Loucy (cell line): ENCODE results near the gene CKLF.

Experiments used
- H2AFZ ChIP-seq: fragments of 200-600 bp; sonication (generic); 2 replicates; pipeline ENCODE4 v1.6.0; 2016; ENCODE audit warnings: antibody characterized with exemption, mild to moderate bottlenecking, low read length, moderate library complexity
- H3F3A ChIP-seq: fragments of 200-600 bp; 2 replicates; pipeline ENCODE4 v1.6.0; 2016; ENCODE audit warnings: antibody characterized with exemption, low read depth, mild to moderate bottlenecking
- H3K27me3 ChIP-seq: fragments of 200-600 bp; sonication (generic); 2 replicates; pipeline ENCODE4 v1.6.1; 2014; ENCODE audit warnings: low read length, mild to moderate bottlenecking; ENCODE audit not compliant: insufficient read depth, poor library complexity, severe bottlenecking
- H3K36me3 ChIP-seq: fragments of 200-600 bp; sonication (generic); 2 replicates; pipeline ENCODE4 v1.6.1; 2016; ENCODE audit warnings: low read length; ENCODE audit not compliant: insufficient read depth
- H3K4me1 ChIP-seq: fragments of 200-600 bp; sonication (generic); 2 replicates; pipeline ENCODE4 v1.5.1; 2014; ENCODE audit warnings: low read length, mild to moderate bottlenecking; ENCODE audit not compliant: insufficient read depth, poor library complexity, severe bottlenecking
- H3K4me2 ChIP-seq: fragments of 200-600 bp; sonication (generic); 2 replicates; pipeline ENCODE4 v1.6.0; 2014; ENCODE audit warnings: antibody characterized with exemption, low read length, low read depth, mild to moderate bottlenecking; ENCODE audit not compliant: poor library complexity, severe bottlenecking
- H3K4me3 ChIP-seq: fragments of 200-600 bp; sonication (generic); 2 replicates; pipeline ENCODE4 v1.5.1; 2014; ENCODE audit warnings: low read length, mild to moderate bottlenecking, mixed read lengths; ENCODE audit not compliant: poor library complexity, severe bottlenecking
- H3K79me2 ChIP-seq: fragments of 200-600 bp; sonication (generic); 2 replicates; pipeline ENCODE4 v1.6.1; 2014; ENCODE audit warnings: low read length; ENCODE audit not compliant: insufficient read depth
- H3K9ac ChIP-seq: fragments of 200-600 bp; sonication (generic); 2 replicates; pipeline ENCODE4 v1.6.0; 2014; ENCODE audit warnings: mild to moderate bottlenecking, low read depth, low read length, moderate library complexity; ENCODE audit not compliant: poor library complexity, severe bottlenecking
- H3K9me2 ChIP-seq: fragments of 200-600 bp; sonication (generic); replicated peaks from 2 replicates; pipeline ENCODE4 v1.6.1; 2016; ENCODE audit warnings: low read depth, low read length, mixed read lengths
- H3K9me3 ChIP-seq: fragments of 200-600 bp; sonication (generic); 2 replicates; pipeline ENCODE4 v1.6.1; 2014; ENCODE audit warnings: mild to moderate bottlenecking, antibody characterized with exemption, low read length, low read depth; ENCODE audit not compliant: insufficient read depth
- H4K20me1 ChIP-seq: fragments of 200-600 bp; sonication (generic); 2 replicates; pipeline ENCODE4 v1.6.0; 2014; ENCODE audit warnings: antibody characterized with exemption, low read length, mild to moderate bottlenecking; ENCODE audit not compliant: insufficient read depth, poor library complexity, severe bottlenecking
- EZH2phosphoT487 ChIP-seq: fragments of 200-600 bp; IDR thresholded peaks from 2 replicates; pipeline ENCODE4 v1.6.1; 2018; ENCODE audit warnings: antibody characterized with exemption, mild to moderate bottlenecking, moderate library complexity, borderline replicate concordance
- TF ChIP-seq, protein P1 (sequence below): fragments of 200-600 bp; sonication (generic); conservative IDR thresholded peaks from 2 replicates; pipeline ENCODE4 v1.5.1; 2014; ENCODE audit warnings: mild to moderate bottlenecking, antibody characterized with exemption, low read length

The CKLF gene

DNA sequence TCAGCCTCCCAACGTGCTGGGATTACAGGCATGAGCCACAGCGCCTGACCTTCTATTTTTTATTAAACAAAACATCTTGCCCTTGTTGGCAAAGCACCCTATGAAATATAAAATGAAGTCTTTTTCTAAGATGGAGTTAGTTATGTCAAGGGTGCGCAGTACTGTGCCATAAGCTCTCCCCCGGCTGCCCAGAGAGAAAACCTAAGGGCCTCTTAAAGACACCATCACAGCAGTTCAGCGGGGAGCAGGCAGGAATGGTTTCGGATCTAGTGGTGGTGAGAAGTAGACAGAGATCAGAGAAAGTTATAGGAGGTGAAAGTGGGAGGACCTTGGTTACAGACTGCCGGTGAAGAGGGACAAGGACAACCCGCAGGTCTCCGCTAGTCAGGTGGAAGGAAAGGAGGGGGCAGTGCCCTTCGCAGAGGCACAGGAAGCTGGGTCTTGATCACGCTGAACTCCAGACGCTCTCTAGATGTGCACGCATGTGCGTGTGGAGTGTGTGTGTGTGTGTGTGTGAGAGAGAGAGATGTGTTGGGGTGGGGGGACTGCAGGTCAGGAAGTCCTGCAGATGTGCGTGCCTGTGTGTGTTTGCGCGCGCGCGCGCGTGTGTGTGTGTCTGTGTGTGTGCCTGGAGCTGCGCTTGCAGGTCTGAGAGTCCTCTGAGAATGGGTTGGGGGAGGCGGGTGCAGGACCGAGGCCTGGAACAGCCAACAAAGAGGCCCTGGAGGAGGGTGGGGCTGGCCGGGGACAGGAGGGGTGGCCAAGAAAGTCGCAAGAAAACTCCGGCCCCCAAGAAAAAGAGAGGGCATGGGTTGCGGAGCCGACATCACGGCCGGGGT is 51.4 kb downstream of the CKLF start:
- H3K4me3 ChIP-seq = peak overlapping the region; percentile 89
- H3K79me2 ChIP-seq = peaks cover 37% of the 10 kb centered on the region
- peaks cover 38% of the 10 kb centered on the region for H4K20me1 ChIP-seq
- peaks cover 36% of the 10 kb centered on the region for H3K4me1 ChIP-seq
- no peaks in the 10 kb centered on the region for H3K9me2 ChIP-seq
- peaks cover 6% of the 10 kb centered on the region; the same call in 1 of the 2 replicates for H3K9me3 ChIP-seq
- H3K36me3 ChIP-seq = no peaks in the 10 kb centered on the region; the same call in 1 of the 2 replicates
- TF ChIP-seq EZH2phosphoT487 = no peak
- TF ChIP-seq, protein P1, sequence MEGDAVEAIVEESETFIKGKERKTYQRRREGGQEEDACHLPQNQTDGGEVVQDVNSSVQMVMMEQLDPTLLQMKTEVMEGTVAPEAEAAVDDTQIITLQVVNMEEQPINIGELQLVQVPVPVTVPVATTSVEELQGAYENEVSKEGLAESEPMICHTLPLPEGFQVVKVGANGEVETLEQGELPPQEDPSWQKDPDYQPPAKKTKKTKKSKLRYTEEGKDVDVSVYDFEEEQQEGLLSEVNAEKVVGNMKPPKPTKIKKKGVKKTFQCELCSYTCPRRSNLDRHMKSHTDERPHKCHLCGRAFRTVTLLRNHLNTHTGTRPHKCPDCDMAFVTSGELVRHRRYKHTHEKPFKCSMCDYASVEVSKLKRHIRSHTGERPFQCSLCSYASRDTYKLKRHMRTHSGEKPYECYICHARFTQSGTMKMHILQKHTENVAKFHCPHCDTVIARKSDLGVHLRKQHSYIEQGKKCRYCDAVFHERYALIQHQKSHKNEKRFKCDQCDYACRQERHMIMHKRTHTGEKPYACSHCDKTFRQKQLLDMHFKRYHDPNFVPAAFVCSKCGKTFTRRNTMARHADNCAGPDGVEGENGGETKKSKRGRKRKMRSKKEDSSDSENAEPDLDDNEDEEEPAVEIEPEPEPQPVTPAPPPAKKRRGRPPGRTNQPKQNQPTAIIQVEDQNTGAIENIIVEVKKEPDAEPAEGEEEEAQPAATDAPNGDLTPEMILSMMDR = no peak
- peak overlapping the region; percentile 87 for H2AFZ ChIP-seq
- peaks cover 3% of the 10 kb centered on the region; the same call in 1 of the 2 replicates for H3F3A ChIP-seq
- H3K27me3 ChIP-seq = peaks cover 6% of the 10 kb centered on the region
- H3K9ac ChIP-seq = peak overlapping the region; percentile 93
- H3K4me2 ChIP-seq = peak overlapping the region; percentile 81

DNA sequence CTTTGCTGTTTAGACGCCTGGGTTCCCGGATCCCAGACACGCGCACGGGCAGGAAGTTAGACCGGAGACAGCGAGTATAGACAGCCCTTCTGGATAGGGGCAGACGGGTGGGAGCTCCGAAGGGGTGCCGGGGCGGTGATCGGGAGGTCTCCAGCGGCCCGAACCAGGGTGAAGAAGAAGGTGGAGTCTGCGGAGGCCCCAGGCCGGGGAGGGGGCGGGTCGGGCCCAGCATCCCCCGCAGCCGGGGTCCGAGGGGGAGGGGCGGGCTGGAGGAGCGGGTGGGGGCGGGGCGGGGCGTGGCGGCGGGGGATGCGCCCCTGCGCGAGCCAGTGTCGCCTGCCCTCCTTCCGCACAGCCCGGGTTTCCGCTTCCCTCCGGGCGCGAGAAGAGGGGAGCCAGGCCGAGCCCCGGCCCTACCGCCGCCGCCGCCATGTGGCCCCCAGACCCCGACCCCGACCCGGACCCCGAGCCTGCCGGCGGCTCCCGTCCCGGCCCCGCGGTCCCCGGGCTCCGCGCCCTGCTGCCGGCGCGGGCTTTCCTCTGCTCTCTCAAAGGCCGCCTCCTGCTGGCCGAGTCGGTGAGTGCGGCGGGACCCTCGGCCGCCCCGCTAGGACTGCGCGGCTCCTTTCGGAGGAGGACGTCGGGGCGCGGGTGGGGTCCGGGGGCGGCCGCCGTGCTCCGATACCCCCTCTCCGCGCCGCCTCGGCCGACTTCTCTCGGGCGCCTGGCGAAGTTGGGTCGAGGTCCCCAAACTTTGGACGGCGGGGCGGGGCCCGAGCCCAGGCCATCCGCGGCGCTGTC is 52.2 kb downstream of the CKLF start, which contains the start of gene CMTM3:
Gene CMTM3 (plus strand): TSS at position 329 of the 801 bp plus-strand sequence. CDS start 102 bp downstream, at position 431.
- H2AFZ ChIP-seq = peak within 1 kb of the TSS; percentile 87

More for the DNA sequence above, 52.2 kb downstream of the CKLF start, which contains the start of gene CMTM3:
- H3K4me1 ChIP-seq = peaks cover 44% of the 10 kb centered on the region
- peaks cover 46% of the 10 kb centered on the region for H4K20me1 ChIP-seq
- peaks cover 45% of the 10 kb centered on the region for H3K79me2 ChIP-seq
- TF ChIP-seq EZH2phosphoT487 = no peak
- TF ChIP-seq, protein P1 = peak; percentile 58
- peak within 1 kb of the TSS; percentile 94 for H3K4me2 ChIP-seq
- H3K9ac ChIP-seq = peak within 1 kb of the TSS; percentile 93
- peaks cover 6% of the 10 kb centered on the region for H3K27me3 ChIP-seq
- H3K36me3 ChIP-seq = peaks cover 4% of the 10 kb centered on the region; the same call in 1 of the 2 replicates
- H3F3A ChIP-seq = peaks cover 3% of the 10 kb centered on the region; the same call in 1 of the 2 replicates
- peaks cover 6% of the 10 kb centered on the region; the same call in 1 of the 2 replicates for H3K9me3 ChIP-seq
- no peaks in the 10 kb centered on the region for H3K9me2 ChIP-seq
- H3K4me3 ChIP-seq = peak within 1 kb of the TSS; percentile 89
